GM13977 (cell line): ENCODE measurements around the gene M1AP.

ENCODE experiments used
- DNase-seq: peaks from one replicate; pipeline ENCODE4 v3.0.0; 2012; ENCODE audit warnings: low spot score
- in situ Hi-C: fragments of 300-500 bp; cut with MboI; formaldehyde crosslinking; loops from one replicate; pipeline ENCODE4 v1.12.0; 2022; ENCODE audit warnings: low sequenced_read_pairs, low pct_unique_long_range_greater_than_20kb, mixed read lengths, inconsistent platforms; ENCODE audit not compliant: unreplicated experiment
- TF ChIP-seq, protein P1 (sequence below): IDR thresholded peaks from 2 replicates; pipeline ENCODE4 v1.5.1; 2012; ENCODE audit warnings: mild to moderate bottlenecking, control low read depth; ENCODE audit not compliant: insufficient read depth; ENCODE audit errors: extremely low read depth, missing control alignments

Gene M1AP

GRCh38 chr2:74526649-74527230, 121.4 kb downstream of the M1AP start:
- DNase-seq, result no peak
- TF ChIP-seq, protein P1, sequence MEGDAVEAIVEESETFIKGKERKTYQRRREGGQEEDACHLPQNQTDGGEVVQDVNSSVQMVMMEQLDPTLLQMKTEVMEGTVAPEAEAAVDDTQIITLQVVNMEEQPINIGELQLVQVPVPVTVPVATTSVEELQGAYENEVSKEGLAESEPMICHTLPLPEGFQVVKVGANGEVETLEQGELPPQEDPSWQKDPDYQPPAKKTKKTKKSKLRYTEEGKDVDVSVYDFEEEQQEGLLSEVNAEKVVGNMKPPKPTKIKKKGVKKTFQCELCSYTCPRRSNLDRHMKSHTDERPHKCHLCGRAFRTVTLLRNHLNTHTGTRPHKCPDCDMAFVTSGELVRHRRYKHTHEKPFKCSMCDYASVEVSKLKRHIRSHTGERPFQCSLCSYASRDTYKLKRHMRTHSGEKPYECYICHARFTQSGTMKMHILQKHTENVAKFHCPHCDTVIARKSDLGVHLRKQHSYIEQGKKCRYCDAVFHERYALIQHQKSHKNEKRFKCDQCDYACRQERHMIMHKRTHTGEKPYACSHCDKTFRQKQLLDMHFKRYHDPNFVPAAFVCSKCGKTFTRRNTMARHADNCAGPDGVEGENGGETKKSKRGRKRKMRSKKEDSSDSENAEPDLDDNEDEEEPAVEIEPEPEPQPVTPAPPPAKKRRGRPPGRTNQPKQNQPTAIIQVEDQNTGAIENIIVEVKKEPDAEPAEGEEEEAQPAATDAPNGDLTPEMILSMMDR, result no peak
- in situ Hi-C loops, result no loop called here

DNA sequence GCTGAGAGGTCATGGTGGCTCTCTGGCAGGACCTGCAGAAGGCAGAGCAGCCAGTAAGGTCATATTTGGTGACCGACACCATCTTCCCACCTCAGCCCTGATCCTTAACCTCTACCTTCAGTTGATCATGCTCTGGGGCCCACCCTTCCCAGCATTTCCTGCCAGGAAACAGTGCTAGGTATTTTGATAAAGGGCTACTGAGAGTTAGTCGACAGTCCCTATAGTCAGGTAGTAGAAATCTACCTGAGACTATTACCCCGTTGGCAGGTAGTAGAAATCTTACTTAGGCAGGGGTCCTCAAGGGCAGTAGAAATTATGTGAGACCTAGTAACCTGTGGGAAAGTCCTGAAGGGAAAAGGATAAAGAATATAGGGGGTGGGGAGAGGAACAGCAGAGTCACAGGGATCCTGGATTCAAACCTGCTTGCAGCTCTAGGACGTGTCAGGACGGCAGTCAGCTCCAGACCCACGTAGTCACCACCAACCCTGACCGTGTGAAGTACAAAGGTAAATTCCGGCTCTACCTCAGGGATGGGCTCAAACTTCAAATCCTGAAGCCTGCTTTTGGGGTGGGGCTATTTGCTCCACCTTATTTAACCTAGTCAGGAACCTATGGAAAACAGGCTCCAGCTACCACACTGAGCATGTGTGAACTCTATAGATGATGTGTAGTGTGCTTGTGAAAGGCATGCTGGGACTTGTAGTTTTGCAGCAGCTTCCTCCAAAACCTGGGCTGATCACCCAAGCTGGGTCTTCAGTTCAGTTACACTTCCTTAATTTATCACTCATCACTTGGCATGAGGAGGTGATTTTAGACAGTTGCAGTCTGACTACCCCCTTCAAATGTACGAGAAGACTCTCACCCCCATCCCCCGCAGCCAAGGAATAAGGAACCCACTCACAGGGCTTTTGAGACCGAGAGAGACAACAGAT, 122.1 kb downstream of the M1AP start, which contains the start of gene DQX1:
TSS of gene DQX1 (minus strand) at position 515 of the 932 bp plus-strand sequence. CDS start at position 13, 502 bp downstream.
- in situ Hi-C loops, result no loop called here
- TF ChIP-seq, protein P1, result no peak
- peak; percentile 75 for DNase-seq

GRCh38 chr2:74524955-74525716, 123.0 kb downstream of the M1AP start:
- in situ Hi-C loops, result no loop called here
- TF ChIP-seq, protein P1, result no peak
- DNase-seq, result no peak

DNA sequence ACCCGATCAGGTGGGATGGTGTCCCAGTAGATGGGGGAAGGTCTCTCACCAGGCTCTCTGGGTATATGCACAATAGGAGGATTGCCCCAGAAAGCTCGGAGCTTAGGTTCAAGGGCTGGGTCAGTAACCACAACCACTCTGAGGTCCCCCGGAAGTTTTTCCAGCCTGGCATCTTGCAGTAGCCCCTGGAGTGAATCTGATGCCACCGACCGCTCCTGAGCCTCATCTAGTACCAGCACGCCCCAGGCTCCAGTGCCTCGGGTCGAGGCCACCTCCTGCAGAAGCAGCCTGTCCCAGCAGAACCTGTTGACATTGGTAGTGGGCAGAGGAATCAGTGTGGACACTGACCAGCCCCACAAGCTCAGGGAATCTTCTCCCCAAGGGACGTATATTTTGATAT, 124.1 kb downstream of the M1AP start:
- no peak for DNase-seq
- in situ Hi-C loops, result no loop called here
- TF ChIP-seq, protein P1, result no peak

GRCh38 chr2:74522516-74522915, 125.6 kb downstream of the M1AP start:
- TF ChIP-seq, protein P1, result no peak
- in situ Hi-C loops, result no loop called here

DNA sequence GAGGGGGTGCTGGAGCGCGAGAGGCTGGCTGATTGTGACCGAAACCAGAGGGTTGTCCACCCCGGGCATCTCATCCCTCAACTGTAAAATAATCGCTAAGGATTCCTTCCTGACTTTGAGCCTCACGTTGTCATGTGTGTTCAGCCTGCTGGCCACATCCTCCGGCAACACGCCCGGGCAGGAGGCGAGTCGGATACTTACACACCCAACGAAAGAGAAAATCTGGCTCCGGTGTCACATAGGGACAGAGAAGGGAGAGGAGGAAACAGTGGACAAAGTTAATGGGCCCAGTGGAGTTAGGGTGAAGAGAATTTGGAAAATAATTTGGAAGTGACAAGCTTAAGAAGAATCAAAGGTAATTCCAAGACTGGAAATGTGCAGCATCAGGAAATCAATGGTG, 131.5 kb downstream of the M1AP start:
- TF ChIP-seq, protein P1, result no peak
- in situ Hi-C loops, result no loop called here
- DNase-seq, result no peak

More at GRCh38 chr2:74522516-74522915, 125.6 kb downstream of the M1AP start:
- DNase-seq, result no peak
